Upper lobe of right lung (tissue), 1 donor: ENCODE data around the gene ARHGAP33. TPM values are rescaled to one million over a fixed set of nuclear protein-coding genes. Genes with fewer than 3 reads are reported as not detected.

ENCODE experiments used
- ATAC-seq: fragments of 200-7000 bp; cut with Tn5 transposase; one replicate; pipeline ENCODE4 v1.9.1; 2020; ENCODE audit warnings: mild to moderate bottlenecking, moderate library complexity
- DNase-seq: peaks from one replicate; pipeline ENCODE4 v3.0.0-alpha.2; 2020
- H3K27ac ChIP-seq: fragments of 200-600 bp; one replicate; pipeline ENCODE4 v1.8.0; 2022
- H3K27me3 ChIP-seq: fragments of 200-600 bp; one replicate; pipeline ENCODE4 v1.8.0; 2022; ENCODE audit warnings: mild to moderate bottlenecking
- H3K36me3 ChIP-seq: fragments of 200-600 bp; one replicate; pipeline ENCODE4 v1.8.0; 2022
- H3K4me1 ChIP-seq: fragments of 200-600 bp; one replicate; pipeline ENCODE4 v1.8.0; 2022
- H3K4me3 ChIP-seq: fragments of 200-600 bp; one replicate; pipeline ENCODE4 v1.8.0; 2022; ENCODE audit warnings: mild to moderate bottlenecking
- H3K9me3 ChIP-seq: fragments of 200-600 bp; one replicate; pipeline ENCODE4 v1.8.0; 2022
- CTCF ChIP-seq: fragments of 200-600 bp; IDR thresholded peaks from one replicate; pipeline ENCODE4 v1.8.0; 2022; ENCODE audit warnings: antibody characterized with exemption
- intact Hi-C: fragments of 100-400 bp; cut with DNase I; formaldehyde crosslinking; loops from one replicate; pipeline ENCODE4 v1.11.0; 2022
- total RNA-seq: library from RNA; stranded (reverse); fragmentation: NEBNext Ultra II Directional; extraction: Animal tissue kit (Norgen Biotek cat#: 25700); gene quantifications from one replicate; pipeline ENCODE4 v1.2.1, GENCODE V29; 2021
- donor health status: DM: no; HTN: yes; CAD: no; lungs with severe emphysema.

The ARHGAP33 gene
- total RNA-seq, 1 donor from 2014 or later: 6.8 TPM

- H3K36me3 ChIP-seq: no peaks in the 10 kb centered on the region
- DNase-seq (no peak), ATAC-seq (no peak)
- no peaks in the 10 kb centered on the region for H3K9me3 ChIP-seq
- no peak overlapping the region for H3K27ac ChIP-seq
- no peaks in the 10 kb centered on the region for H3K27me3 ChIP-seq
- no peak for TF ChIP-seq CTCF
- H3K4me3 ChIP-seq: no peak overlapping the region
- no peaks in the 10 kb centered on the region for H3K4me1 ChIP-seq
- intact Hi-C loops: no loop called here
Observed at GRCh38 chr19:35785339-35785627, 9.9 kb downstream of the ARHGAP33 start.

DNA sequence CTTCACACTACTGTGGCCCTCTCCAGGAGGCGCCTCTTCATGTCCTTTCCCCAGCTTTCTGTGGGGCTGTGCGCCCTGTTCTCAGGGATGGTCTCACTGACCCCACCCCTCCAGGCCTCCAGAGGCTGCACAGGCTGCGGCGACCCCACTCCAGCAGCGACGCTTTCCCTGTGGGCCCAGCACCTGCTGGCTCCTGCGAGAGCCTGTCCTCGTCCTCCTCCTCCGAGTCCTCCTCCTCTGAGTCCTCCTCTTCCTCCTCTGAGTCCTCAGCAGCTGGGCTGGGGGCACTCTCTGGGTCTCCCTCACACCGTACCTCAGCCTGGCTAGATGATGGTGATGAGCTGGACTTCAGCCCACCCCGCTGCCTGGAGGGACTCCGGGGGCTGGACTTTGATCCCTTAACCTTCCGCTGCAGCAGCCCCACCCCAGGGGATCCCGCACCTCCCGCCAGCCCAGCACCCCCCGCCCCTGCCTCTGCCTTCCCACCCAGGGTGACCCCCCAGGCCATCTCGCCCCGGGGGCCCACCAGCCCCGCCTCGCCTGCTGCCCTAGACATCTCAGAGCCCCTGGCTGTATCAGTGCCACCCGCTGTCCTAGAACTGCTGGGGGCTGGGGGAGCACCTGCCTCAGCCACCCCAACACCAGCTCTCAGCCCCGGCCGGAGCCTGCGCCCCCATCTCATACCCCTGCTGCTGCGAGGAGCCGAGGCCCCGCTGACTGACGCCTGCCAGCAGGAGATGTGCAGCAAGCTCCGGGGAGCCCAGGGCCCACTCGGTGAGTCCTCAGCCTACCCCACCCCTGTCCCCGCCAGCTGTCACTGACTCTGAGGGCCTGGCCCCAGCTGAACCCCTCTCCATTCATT, 11.2 kb downstream of the ARHGAP33 start:
- ATAC-seq (no peak), DNase-seq (no peak)
- no peaks in the 10 kb centered on the region for H3K4me1 ChIP-seq
- H3K4me3 ChIP-seq: no peak overlapping the region
- no peaks in the 10 kb centered on the region for H3K9me3 ChIP-seq
- no peaks in the 10 kb centered on the region for H3K36me3 ChIP-seq
- H3K27ac ChIP-seq: no peak overlapping the region
- H3K27me3 ChIP-seq: no peaks in the 10 kb centered on the region
- TF ChIP-seq CTCF: no peak
- intact Hi-C loops: no loop called here

DNA sequence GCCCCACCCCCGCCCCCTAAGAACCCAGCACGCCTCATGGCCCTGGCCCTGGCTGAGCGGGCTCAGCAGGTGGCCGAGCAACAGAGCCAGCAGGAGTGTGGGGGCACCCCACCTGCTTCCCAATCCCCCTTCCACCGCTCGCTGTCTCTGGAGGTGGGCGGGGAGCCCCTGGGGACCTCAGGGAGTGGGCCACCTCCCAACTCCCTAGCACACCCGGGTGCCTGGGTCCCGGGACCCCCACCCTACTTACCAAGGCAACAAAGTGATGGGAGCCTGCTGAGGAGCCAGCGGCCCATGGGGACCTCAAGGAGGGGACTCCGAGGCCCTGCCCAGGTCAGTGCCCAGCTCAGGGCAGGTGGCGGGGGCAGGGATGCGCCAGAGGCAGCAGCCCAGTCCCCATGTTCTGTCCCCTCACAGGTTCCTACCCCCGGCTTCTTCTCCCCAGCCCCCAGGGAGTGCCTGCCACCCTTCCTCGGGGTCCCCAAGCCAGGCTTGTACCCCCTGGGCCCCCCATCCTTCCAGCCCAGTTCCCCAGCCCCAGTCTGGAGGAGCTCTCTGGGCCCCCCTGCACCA, 11.9 kb downstream of the ARHGAP33 start:
- TF ChIP-seq CTCF: no peak
- Histone ChIP-seq H3K36me3 (no peaks in the 10 kb centered on the region), H3K27me3 (no peaks in the 10 kb centered on the region), H3K9me3 (no peaks in the 10 kb centered on the region), H3K4me1 (no peaks in the 10 kb centered on the region), H3K4me3 (no peak overlapping the region), H3K27ac (no peak overlapping the region)
- no peak for ATAC-seq
- intact Hi-C loops: no loop called here
- no peak for DNase-seq

DNA sequence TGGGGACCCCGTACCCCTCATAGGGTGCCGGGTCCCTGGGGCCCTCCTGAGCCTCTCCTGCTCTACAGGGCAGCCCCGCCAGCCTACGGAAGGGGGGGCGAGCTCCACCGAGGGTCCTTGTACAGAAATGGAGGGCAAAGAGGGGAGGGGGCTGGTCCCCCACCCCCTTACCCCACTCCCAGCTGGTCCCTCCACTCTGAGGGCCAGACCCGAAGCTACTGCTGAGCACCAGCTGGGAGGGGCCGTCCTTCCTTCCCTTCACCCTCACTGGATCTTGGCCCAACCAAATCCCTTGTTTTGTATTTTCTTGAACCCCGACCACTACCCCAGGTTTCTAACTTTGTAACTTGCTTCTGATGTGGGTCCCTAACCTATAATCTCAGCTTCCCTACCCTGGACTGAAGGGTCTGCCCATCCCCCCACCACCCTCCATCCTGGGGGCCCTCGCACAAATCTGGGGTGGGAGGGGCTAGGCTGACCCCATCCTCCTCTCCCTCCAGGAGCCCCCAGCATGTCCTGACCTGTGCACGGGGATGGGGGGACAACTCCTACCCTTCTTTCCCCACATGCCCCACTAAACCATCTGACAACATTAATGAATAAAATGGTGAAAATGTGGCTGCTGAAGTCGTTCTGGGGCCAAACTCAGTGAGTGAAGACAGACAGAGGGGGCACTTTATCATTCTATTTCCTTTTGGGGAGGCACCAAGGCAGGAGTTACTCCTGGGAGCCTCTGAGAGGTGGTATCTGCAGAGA, 13.0 kb downstream of the ARHGAP33 start:
- Histone ChIP-seq H3K27me3 (no peaks in the 10 kb centered on the region), H3K27ac (no peak overlapping the region), H3K4me3 (no peak overlapping the region), H3K36me3 (no peaks in the 10 kb centered on the region), H3K4me1 (no peaks in the 10 kb centered on the region), H3K9me3 (no peaks in the 10 kb centered on the region)
- ATAC-seq (no peak), DNase-seq (no peak)
- intact Hi-C loops: no loop called here
- TF ChIP-seq CTCF: no peak

GRCh38 chr19:35789195-35789977, 14.0 kb downstream of the ARHGAP33 start:
- Histone ChIP-seq H3K4me1 (no peaks in the 10 kb centered on the region), H3K27ac (no peak overlapping the region), H3K36me3 (no peaks in the 10 kb centered on the region), H3K4me3 (no peak overlapping the region), H3K9me3 (no peaks in the 10 kb centered on the region), H3K27me3 (no peaks in the 10 kb centered on the region)
- DNase-seq: no peak
- no peak for TF ChIP-seq CTCF
- intact Hi-C loops: no loop called here
- ATAC-seq: no peak
